ENCODE data around the gene RORC. TPM values are rescaled to one million over a fixed set of nuclear protein-coding genes. Genes with fewer than 3 reads are reported as not detected.

The RORC gene
- total RNA-seq, 1 experiment from 2014 or later: 0.33 TPM

GRCh38 chr1:151827853-151828252, 3.7 kb downstream of the RORC start:
- DNase-seq (ENCODE audit: low spot score): no peak

- no peak for DNase-seq (ENCODE audit: low spot score)
Observed at GRCh38 chr1:151825751-151826660, 5.6 kb downstream of the RORC start.

- no peak for DNase-seq (ENCODE audit: low spot score)
Observed at GRCh38 chr1:151825204-151825603, 6.4 kb downstream of the RORC start.

- no peak for DNase-seq (ENCODE audit: low spot score)
Observed at GRCh38 chr1:151823175-151823574, 8.4 kb downstream of the RORC start.

GRCh38 chr1:151822404-151822803, 9.2 kb downstream of the RORC start:
- no peak for DNase-seq (ENCODE audit: low spot score)

GRCh38 chr1:151820940-151821339, 10.7 kb downstream of the RORC start:
- DNase-seq (ENCODE audit: low spot score): peak; percentile 36

GRCh38 chr1:151819976-151820623, 11.5 kb downstream of the RORC start:
- no peak for DNase-seq (ENCODE audit: low spot score)

- DNase-seq (ENCODE audit: low spot score): no peak
Observed at GRCh38 chr1:151819227-151819835, 12.3 kb downstream of the RORC start.

GRCh38 chr1:151817353-151817730, 14.3 kb downstream of the RORC start:
- no peak for DNase-seq (ENCODE audit: low spot score)

GRCh38 chr1:151816548-151817352, 14.9 kb downstream of the RORC start:
- no peak for DNase-seq (ENCODE audit: low spot score)

- DNase-seq (ENCODE audit: low spot score): no peak
Observed at GRCh38 chr1:151815716-151816327, 15.8 kb downstream of the RORC start.

- no peak for DNase-seq (ENCODE audit: low spot score)
Observed at GRCh38 chr1:151814971-151815545, 16.5 kb downstream of the RORC start.

- no peak for DNase-seq (ENCODE audit: low spot score)
Observed at GRCh38 chr1:151814426-151814825, 17.2 kb downstream of the RORC start.

GRCh38 chr1:151813271-151813977, 18.2 kb downstream of the RORC start:
- DNase-seq (ENCODE audit: low spot score): no peak

GRCh38 chr1:151811181-151811580, 20.4 kb downstream of the RORC start:
- no peak for DNase-seq (ENCODE audit: low spot score)

- no peak for DNase-seq (ENCODE audit: low spot score)
Observed at GRCh38 chr1:151809985-151810556, 21.5 kb downstream of the RORC start.

GRCh38 chr1:151809290-151809984, 22.2 kb downstream of the RORC start:
- no peak for DNase-seq (ENCODE audit: low spot score)

GRCh38 chr1:151807766-151808165, 23.8 kb downstream of the RORC start:
- DNase-seq (ENCODE audit: low spot score): no peak

- DNase-seq (ENCODE audit: low spot score): no peak
Observed at GRCh38 chr1:151807131-151807530, 24.5 kb downstream of the RORC start.
